NCI-H1694 (cell line): ENCODE data around the gene IFNL4.
"Not testable (repeated sequence)": the region's sequence is repeated elsewhere in the genome, so short reads cannot be mapped to it uniquely, and the experiment has no call there.

Experiments used
- DNase-seq: peaks from one replicate; lab custom pipeline; 2025; lab: John Stamatoyannopoulos, UW

The IFNL4 gene

GRCh38 chr19:39248806-39249205, at the start of gene IFNL4:
IFNL4 (minus strand) TSS chr19:39248856.
- DNase-seq, result no peak

- DNase-seq, result no peak
These were observed 49.4 kb upstream of the IFNL4 start for GRCh38 chr19:39297931-39298634.

GRCh38 chr19:39296906-39297305, 48.2 kb upstream of the IFNL4 start:
- no peak for DNase-seq

- DNase-seq, result no peak
These were observed 47.5 kb upstream of the IFNL4 start, which contains the start of gene IFNL1 for GRCh38 chr19:39296055-39296645. IFNL1 (plus strand) TSS chr19:39296407; CDS start chr19:39296422, 15 bp downstream.

- DNase-seq, result no peak
These were observed 44.7 kb upstream of the IFNL4 start for GRCh38 chr19:39293394-39293793.

GRCh38 chr19:39284032-39284431, 35.4 kb upstream of the IFNL4 start:
- no peak for DNase-seq

- DNase-seq, result no peak
These were observed 33.4 kb upstream of the IFNL4 start for GRCh38 chr19:39282021-39282420.

- no peak for DNase-seq
These were observed 28.9 kb upstream of the IFNL4 start for GRCh38 chr19:39277598-39277997.

GRCh38 chr19:39276740-39277139, 28.1 kb upstream of the IFNL4 start:
- DNase-seq, result no peak

GRCh38 chr19:39275578-39275977, 26.9 kb upstream of the IFNL4 start:
- no peak for DNase-seq

GRCh38 chr19:39273859-39274258, 25.2 kb upstream of the IFNL4 start:
- DNase-seq, result not testable (repeated sequence)

- no peak for DNase-seq
These were observed 21.6 kb upstream of the IFNL4 start for GRCh38 chr19:39270036-39270871.

- not testable (repeated sequence) for DNase-seq
These were observed 20.7 kb upstream of the IFNL4 start for GRCh38 chr19:39269369-39269768.

- DNase-seq, result not testable (repeated sequence)
These were observed 20.0 kb upstream of the IFNL4 start for GRCh38 chr19:39268531-39269223.

- DNase-seq, result not testable (repeated sequence)
These were observed 19.4 kb upstream of the IFNL4 start, which contains the start of gene IFNL2 for GRCh38 chr19:39268085-39268484. IFNL2 (plus strand) TSS chr19:39268396; CDS start chr19:39268569, 173 bp downstream.

- no peak for DNase-seq
These were observed 16.8 kb upstream of the IFNL4 start for GRCh38 chr19:39265321-39265916.

- DNase-seq, result no peak
These were observed 15.9 kb upstream of the IFNL4 start for GRCh38 chr19:39264306-39265290.

GRCh38 chr19:39263912-39264305, 15.3 kb upstream of the IFNL4 start:
- DNase-seq, result no peak

GRCh38 chr19:39262496-39262895, 13.8 kb upstream of the IFNL4 start:
- DNase-seq, result no peak

GRCh38 chr19:39261704-39262103, 13.0 kb upstream of the IFNL4 start:
- no peak for DNase-seq
